HCT116 (cell line): Measurements from ENCODE around the gene OR10H4. TPM values are rescaled to one million over a fixed set of nuclear protein-coding genes. Genes with fewer than 3 reads are reported as not detected.

Source experiments
- ATAC-seq: fragments of 200-7000 bp; cut with Tn5 transposase; 2 replicates; pipeline ENCODE4 v1.9.1; 2020; ENCODE audit warnings: mild to moderate bottlenecking, moderate library complexity
- BruUV-seq: library from RNA; stranded (reverse); fragments of 400-500 nt; replicated peaks from 2 replicates; lab custom pipeline; 2021; lab: Mats Ljungman, UMichigan
- CTCF ChIA-PET: fragments of 300-600 bp; sonication (Branson Sonifier 250); formaldehyde crosslinking; loops from one replicate; lab custom pipeline; 2021; ENCODE audit warnings: antibody characterized with exemption; lab: Charles Lee
- POLR2A ChIA-PET: fragments of 300-600, 350-600 bp; sonication (Branson Sonifier 250); formaldehyde crosslinking; loops from one replicate; lab custom pipeline; 2021; ENCODE audit warnings: antibody characterized with exemption; lab: Charles Lee
- RAD21 ChIA-PET, 2 experiments: fragments of 300-600 bp; sonication (Branson Sonifier 250); formaldehyde crosslinking; loops; one replicate each; lab custom pipeline; 2023; ENCODE audit warnings: low total read pairs in 2 of 2; ENCODE audit not compliant: uncharacterized antibody in 2 of 2, unreplicated experiment in 2 of 2, low non-redundant PET in 1 of 2; lab: Charles Lee
- DNase-seq: peaks from one replicate; pipeline ENCODE4 v3.0.0-alpha.2; 2010; ENCODE audit warnings: low read depth, low spot score
- H2AFZ ChIP-seq: fragments of 200-600 bp; shearing (Covaris generic), sonication (generic); 2 replicates; pipeline ENCODE4 v1.6.1; 2017; ENCODE audit warnings: low read depth, mixed run types, mixed read lengths, antibody characterized with exemption, low read length; ENCODE audit not compliant: poor library complexity, severe bottlenecking
- H3K27ac ChIP-seq: 2 replicates; pipeline ENCODE4 v1.5.1; 2012; ENCODE audit warnings: low read depth, low read length
- H3K27me3 ChIP-seq: fragments of 200-600 bp; sonication (generic); 2 replicates; pipeline ENCODE4 v1.6.1; 2016; ENCODE audit warnings: mixed run types, low read length, mixed read lengths; ENCODE audit not compliant: insufficient read depth
- H3K36me3 ChIP-seq, 2 experiments: fragments of 200-500 bp in 1 of 2; fragments of 200-600 bp in 1 of 2; sonication (Bioruptor generic) in 1 of 2; sonication (generic) in 1 of 2; 2 replicates each; pipeline versions ENCODE4 v1.5.1 to v1.6.1; 2014 to 2016; ENCODE audit warnings: low read length in 2 of 2, inconsistent platforms in 1 of 2, mixed read lengths in 1 of 2, mixed run types in 1 of 2; ENCODE audit not compliant: insufficient read depth in 2 of 2, control insufficient read depth in 1 of 2
- H3K4me1 ChIP-seq, 2 experiments: fragments of 200-600 bp in 1 of 2; sonication (generic) in 1 of 2; 2 replicates each; pipeline versions ENCODE4 v1.5.1 to v1.6.1; 2012 to 2017; ENCODE audit warnings: low read length in 2 of 2, inconsistent platforms in 1 of 2, mild to moderate bottlenecking in 1 of 2, mixed read lengths in 1 of 2, mixed run types in 1 of 2, moderate library complexity in 1 of 2; ENCODE audit not compliant: insufficient read depth in 2 of 2, control insufficient read depth in 1 of 2
- H3K4me2 ChIP-seq: fragments of 200-600 bp; sonication (generic); 2 replicates; pipeline ENCODE4 v1.6.1; 2017; ENCODE audit warnings: mixed run types, low read length, mixed read lengths
- H3K4me3 ChIP-seq, 2 experiments: fragments of 200-600 bp in 1 of 2; sonication (generic) in 1 of 2; replicated peaks in 1 of 2; 2 replicates each; pipeline ENCODE4 v1.5.1; 2011 to 2016; ENCODE audit warnings: low read length in 2 of 2, control low read depth in 1 of 2, low read depth in 1 of 2, mild to moderate bottlenecking in 1 of 2, mixed read lengths in 1 of 2, mixed run types in 1 of 2
- H3K79me2 ChIP-seq: fragments of 200-600 bp; sonication (generic); 2 replicates; pipeline ENCODE4 v1.6.1; 2017; ENCODE audit warnings: mild to moderate bottlenecking, mixed run types, low read length, moderate library complexity, mixed read lengths; ENCODE audit not compliant: insufficient read depth
- H3K9ac ChIP-seq: fragments of 200-600 bp; sonication (generic); 2 replicates; pipeline ENCODE4 v1.6.1; 2016; ENCODE audit warnings: low read length, mixed read lengths
- H3K9me2 ChIP-seq: fragments of 200-600 bp; sonication (generic), shearing (Covaris generic); 2 replicates; pipeline ENCODE4 v1.6.1; 2017; ENCODE audit warnings: mixed run types, mild to moderate bottlenecking, moderate library complexity; ENCODE audit not compliant: insufficient read depth
- H3K9me3 ChIP-seq, 2 experiments: fragments of 200-500 bp in 1 of 2; fragments of 200-600 bp in 1 of 2; sonication (Bioruptor generic) in 1 of 2; sonication (generic) in 1 of 2; 2 replicates each; pipeline ENCODE4 v1.6.1; 2014 to 2017; ENCODE audit warnings: low read length in 2 of 2, mixed read lengths in 2 of 2, inconsistent platforms in 1 of 2, low read depth in 1 of 2, mild to moderate bottlenecking in 1 of 2, mixed run types in 1 of 2, moderate library complexity in 1 of 2; ENCODE audit not compliant: control insufficient read depth in 1 of 2, insufficient read depth in 1 of 2
- H4K20me1 ChIP-seq: fragments of 200-600 bp; sonication (generic), shearing (Covaris generic); 2 replicates; pipeline ENCODE4 v1.6.1; 2017; ENCODE audit warnings: mixed run types, mild to moderate bottlenecking, moderate library complexity; ENCODE audit not compliant: insufficient read depth
- CBX3 ChIP-seq: IDR thresholded peaks from 2 replicates; pipeline ENCODE4 v1.6.1; 2012; ENCODE audit warnings: low read depth
- CEBPB ChIP-seq: IDR thresholded peaks from 2 replicates; pipeline ENCODE4 v1.6.1; 2012; ENCODE audit warnings: low read depth
- EZH2phosphoT487 ChIP-seq: fragments of 200-600 bp; IDR thresholded peaks from 2 replicates; pipeline ENCODE4 v1.6.1; 2018; ENCODE audit warnings: antibody characterized with exemption, borderline replicate concordance
- JUND ChIP-seq: IDR thresholded peaks from 2 replicates; pipeline ENCODE4 v1.6.1; 2012
- POLR2AphosphoS5 ChIP-seq: IDR thresholded peaks from 2 replicates; pipeline ENCODE4 v1.6.1; 2011; ENCODE audit warnings: mild to moderate bottlenecking, low read depth, low read length, moderate library complexity
- SRF ChIP-seq: IDR thresholded peaks from 2 replicates; pipeline ENCODE4 v1.6.1; 2012; ENCODE audit warnings: low read depth
- ZNF274 ChIP-seq: fragments of 200-500 bp; sonication (Bioruptor generic); IDR thresholded peaks from 2 replicates; pipeline ENCODE4 v1.6.1; 2014; ENCODE audit warnings: mild to moderate bottlenecking, low read depth, low read length, inconsistent platforms
- intact Hi-C: fragments of 100-400 bp; cut with micrococcal nuclease; formaldehyde crosslinking; loops from 2 replicates; pipeline ENCODE4 v1.10.0; 2022
- total RNA-seq: library from RNA; stranded (reverse); gene quantifications from one replicate; pipeline ENCODE4 v1.2.1, GENCODE V29; 2021; ENCODE audit not compliant: unreplicated experiment
- TF ChIP-seq, protein P1 (sequence below): IDR thresholded peaks from 2 replicates; pipeline ENCODE4 v1.6.1; 2011; ENCODE audit warnings: mild to moderate bottlenecking, low read length, moderate library complexity; ENCODE audit not compliant: insufficient replicate concordance; ENCODE audit errors: extremely low read depth
- TF ChIP-seq, protein P2 (sequence below): IDR thresholded peaks from 2 replicates; pipeline ENCODE4 v1.6.1; 2012
- TF ChIP-seq, protein P3 (sequence below): IDR thresholded peaks from 2 replicates; pipeline ENCODE4 v1.6.1; 2012
- TF ChIP-seq, protein P4 (sequence below): IDR thresholded peaks from 2 replicates; pipeline ENCODE4 v1.6.1; 2012; ENCODE audit warnings: low read depth

Gene OR10H4
- total RNA-seq, 1 experiment from 2014 or later: not detected

DNA sequence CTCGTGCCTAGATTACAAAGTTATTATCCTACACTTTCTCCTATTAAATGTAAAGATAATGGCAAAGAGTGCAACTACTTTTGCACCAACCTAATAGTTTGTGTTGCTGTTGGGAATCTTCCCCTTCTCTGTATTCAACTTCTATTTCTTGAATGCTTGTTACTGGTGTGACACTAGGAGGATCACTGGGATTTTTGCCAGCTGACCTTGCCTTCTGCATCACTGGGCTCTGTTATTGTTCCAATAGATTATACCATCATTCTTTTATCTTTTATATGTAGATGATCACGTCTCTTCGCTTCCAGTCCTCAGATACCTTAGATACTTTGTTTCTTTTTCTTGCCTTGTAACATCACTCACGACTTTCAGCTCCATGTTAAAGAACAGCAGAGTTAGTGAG is 3.5 kb upstream of the OR10H4 start:
- TF ChIP-seq, protein P1, sequence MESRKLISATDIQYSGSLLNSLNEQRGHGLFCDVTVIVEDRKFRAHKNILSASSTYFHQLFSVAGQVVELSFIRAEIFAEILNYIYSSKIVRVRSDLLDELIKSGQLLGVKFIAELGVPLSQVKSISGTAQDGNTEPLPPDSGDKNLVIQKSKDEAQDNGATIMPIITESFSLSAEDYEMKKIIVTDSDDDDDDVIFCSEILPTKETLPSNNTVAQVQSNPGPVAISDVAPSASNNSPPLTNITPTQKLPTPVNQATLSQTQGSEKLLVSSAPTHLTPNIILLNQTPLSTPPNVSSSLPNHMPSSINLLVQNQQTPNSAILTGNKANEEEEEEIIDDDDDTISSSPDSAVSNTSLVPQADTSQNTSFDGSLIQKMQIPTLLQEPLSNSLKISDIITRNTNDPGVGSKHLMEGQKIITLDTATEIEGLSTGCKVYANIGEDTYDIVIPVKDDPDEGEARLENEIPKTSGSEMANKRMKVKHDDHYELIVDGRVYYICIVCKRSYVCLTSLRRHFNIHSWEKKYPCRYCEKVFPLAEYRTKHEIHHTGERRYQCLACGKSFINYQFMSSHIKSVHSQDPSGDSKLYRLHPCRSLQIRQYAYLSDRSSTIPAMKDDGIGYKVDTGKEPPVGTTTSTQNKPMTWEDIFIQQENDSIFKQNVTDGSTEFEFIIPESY: no peak
- TF ChIP-seq EZH2phosphoT487: no peak
- TF ChIP-seq CBX3: no peak
- TF ChIP-seq, protein P2, sequence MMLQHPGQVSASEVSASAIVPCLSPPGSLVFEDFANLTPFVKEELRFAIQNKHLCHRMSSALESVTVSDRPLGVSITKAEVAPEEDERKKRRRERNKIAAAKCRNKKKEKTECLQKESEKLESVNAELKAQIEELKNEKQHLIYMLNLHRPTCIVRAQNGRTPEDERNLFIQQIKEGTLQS: no peak
- TF ChIP-seq POLR2AphosphoS5: no peak
- no peak for TF ChIP-seq CEBPB
- TF ChIP-seq, protein P3, sequence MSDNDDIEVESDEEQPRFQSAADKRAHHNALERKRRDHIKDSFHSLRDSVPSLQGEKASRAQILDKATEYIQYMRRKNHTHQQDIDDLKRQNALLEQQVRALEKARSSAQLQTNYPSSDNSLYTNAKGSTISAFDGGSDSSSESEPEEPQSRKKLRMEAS: no peak
- no peak for TF ChIP-seq SRF
- no peak for TF ChIP-seq JUND
- TF ChIP-seq, protein P4, sequence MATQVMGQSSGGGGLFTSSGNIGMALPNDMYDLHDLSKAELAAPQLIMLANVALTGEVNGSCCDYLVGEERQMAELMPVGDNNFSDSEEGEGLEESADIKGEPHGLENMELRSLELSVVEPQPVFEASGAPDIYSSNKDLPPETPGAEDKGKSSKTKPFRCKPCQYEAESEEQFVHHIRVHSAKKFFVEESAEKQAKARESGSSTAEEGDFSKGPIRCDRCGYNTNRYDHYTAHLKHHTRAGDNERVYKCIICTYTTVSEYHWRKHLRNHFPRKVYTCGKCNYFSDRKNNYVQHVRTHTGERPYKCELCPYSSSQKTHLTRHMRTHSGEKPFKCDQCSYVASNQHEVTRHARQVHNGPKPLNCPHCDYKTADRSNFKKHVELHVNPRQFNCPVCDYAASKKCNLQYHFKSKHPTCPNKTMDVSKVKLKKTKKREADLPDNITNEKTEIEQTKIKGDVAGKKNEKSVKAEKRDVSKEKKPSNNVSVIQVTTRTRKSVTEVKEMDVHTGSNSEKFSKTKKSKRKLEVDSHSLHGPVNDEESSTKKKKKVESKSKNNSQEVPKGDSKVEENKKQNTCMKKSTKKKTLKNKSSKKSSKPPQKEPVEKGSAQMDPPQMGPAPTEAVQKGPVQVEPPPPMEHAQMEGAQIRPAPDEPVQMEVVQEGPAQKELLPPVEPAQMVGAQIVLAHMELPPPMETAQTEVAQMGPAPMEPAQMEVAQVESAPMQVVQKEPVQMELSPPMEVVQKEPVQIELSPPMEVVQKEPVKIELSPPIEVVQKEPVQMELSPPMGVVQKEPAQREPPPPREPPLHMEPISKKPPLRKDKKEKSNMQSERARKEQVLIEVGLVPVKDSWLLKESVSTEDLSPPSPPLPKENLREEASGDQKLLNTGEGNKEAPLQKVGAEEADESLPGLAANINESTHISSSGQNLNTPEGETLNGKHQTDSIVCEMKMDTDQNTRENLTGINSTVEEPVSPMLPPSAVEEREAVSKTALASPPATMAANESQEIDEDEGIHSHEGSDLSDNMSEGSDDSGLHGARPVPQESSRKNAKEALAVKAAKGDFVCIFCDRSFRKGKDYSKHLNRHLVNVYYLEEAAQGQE: no peak
- TF ChIP-seq ZNF274: no peak
- intact Hi-C loops: no loop called here
- H3K36me3 ChIP-seq: no peaks in the 10 kb centered on the region
- DNase-seq (no peak), ATAC-seq (no peak)
- no peaks in the 10 kb centered on the region for H3K4me1 ChIP-seq
- peaks cover 5 to 16% of the 10 kb centered on the region in 2 experiments; a peak in 3 of 4 replicates for H3K9me3 ChIP-seq
- BruUV-seq: no TSS peak
- no peak overlapping the region for H3K27ac ChIP-seq
- no peak overlapping the region for H2AFZ ChIP-seq
- H3K27me3 ChIP-seq: no peaks in the 10 kb centered on the region
- H3K79me2 ChIP-seq: no peaks in the 10 kb centered on the region
- RAD21 ChIA-PET: no interaction called here
- H3K9ac ChIP-seq: no peak overlapping the region
- CTCF ChIA-PET: no interaction called here
- H3K9me2 ChIP-seq: no peaks in the 10 kb centered on the region
- no peaks in the 10 kb centered on the region for H4K20me1 ChIP-seq
- no peak overlapping the region for H3K4me3 ChIP-seq
- H3K4me2 ChIP-seq: no peak overlapping the region
- POLR2A ChIA-PET: no interaction called here
